GM23338 (cell line): ENCODE data around the gene FGD4. TPM values are rescaled to one million over a fixed set of nuclear protein-coding genes. Genes with fewer than 3 reads are reported as not detected.

Experiments
- ATAC-seq: fragments of 200-7000 bp; cut with Tn5 transposase; 3 replicates; pipeline ENCODE4 v1.9.1; 2020
- DNase-seq: peaks from one replicate; pipeline ENCODE4 v3.0.0-alpha.2; 2015; ENCODE audit warnings: low spot score
- H2AFZ ChIP-seq: fragments of 200-600 bp; sonication (generic); 2 replicates; pipeline ENCODE4 v1.8.0; 2016; ENCODE audit warnings: antibody characterized with exemption, mild to moderate bottlenecking, moderate library complexity
- H3F3A ChIP-seq: fragments of 200-600 bp; sonication (generic); replicated peaks from 2 replicates; pipeline ENCODE4 v1.8.0; 2017; ENCODE audit warnings: antibody characterized with exemption, mixed run types, low read depth
- H3K27ac ChIP-seq: fragments of 200-600 bp; sonication (generic); 2 replicates; pipeline ENCODE4 v1.6.1; 2016; ENCODE audit warnings: low read depth
- H3K27me3 ChIP-seq: fragments of 200-600 bp; sonication (generic); 2 replicates; pipeline ENCODE4 v1.8.0; 2016; ENCODE audit warnings: mild to moderate bottlenecking, mixed run types, moderate library complexity; ENCODE audit not compliant: insufficient read depth
- H3K36me3 ChIP-seq: fragments of 200-600 bp; sonication (generic); 2 replicates; pipeline ENCODE4 v1.8.0; 2016; ENCODE audit warnings: mild to moderate bottlenecking; ENCODE audit not compliant: insufficient read depth
- H3K4me1 ChIP-seq: fragments of 200-600 bp; sonication (generic); 2 replicates; pipeline ENCODE4 v1.8.0; 2016; ENCODE audit warnings: mild to moderate bottlenecking, moderate library complexity; ENCODE audit not compliant: insufficient read depth
- H3K4me2 ChIP-seq: fragments of 200-600 bp; sonication (generic); 2 replicates; pipeline ENCODE4 v1.7.1; 2017; ENCODE audit warnings: mixed run types
- H3K4me3 ChIP-seq: fragments of 200-600 bp; sonication (generic); 2 replicates; pipeline ENCODE4 v1.6.1; 2016; ENCODE audit warnings: mixed run types
- H3K79me2 ChIP-seq: fragments of 200-600 bp; sonication (generic); replicated peaks from 2 replicates; pipeline ENCODE4 v1.8.0; 2017; ENCODE audit warnings: mild to moderate bottlenecking; ENCODE audit not compliant: insufficient read depth
- H3K9me2 ChIP-seq: fragments of 200-600 bp; sonication (generic); 2 replicates; pipeline ENCODE4 v1.8.0; 2017; ENCODE audit not compliant: insufficient read depth
- H4K20me1 ChIP-seq: fragments of 200-600 bp; sonication (generic); replicated peaks from 2 replicates; pipeline ENCODE4 v1.8.0; 2017; ENCODE audit warnings: mild to moderate bottlenecking; ENCODE audit not compliant: insufficient read depth
- H3K27ac Mint-ChIP-seq: 2 replicates; pipeline ENCODE4 v1.8.0; 2020; ENCODE audit warnings: inconsistent platforms, mild to moderate bottlenecking, moderate library complexity, mixed read lengths
- H3K27me3 Mint-ChIP-seq: 3 replicates; pipeline ENCODE4 v1.8.0; 2022; ENCODE audit warnings: low read depth, mild to moderate bottlenecking, moderate library complexity, mixed read lengths, inconsistent platforms; ENCODE audit not compliant: insufficient read depth, poor library complexity
- H3K36me3 Mint-ChIP-seq: 3 replicates; pipeline ENCODE4 v1.8.0; 2021; ENCODE audit warnings: low read depth, mild to moderate bottlenecking, inconsistent platforms, moderate library complexity, mixed read lengths
- H3K4me1 Mint-ChIP-seq: 3 replicates; pipeline ENCODE4 v1.8.0; 2020; ENCODE audit warnings: mild to moderate bottlenecking, inconsistent platforms, mixed read lengths
- H3K4me3 Mint-ChIP-seq: 3 replicates; pipeline ENCODE4 v1.8.0; 2021; ENCODE audit warnings: moderate library complexity, mild to moderate bottlenecking, inconsistent platforms, mixed read lengths
- H3K9me3 Mint-ChIP-seq: 3 replicates; pipeline ENCODE4 v1.8.0; 2020; ENCODE audit warnings: moderate library complexity, mild to moderate bottlenecking, inconsistent platforms, mixed read lengths
- EZH2 ChIP-seq: fragments of 200-600 bp; sonication (generic); IDR thresholded peaks from one replicate; pipeline ENCODE4 v1.8.0; 2017; ENCODE audit warnings: antibody characterized with exemption, mild to moderate bottlenecking, low read depth; ENCODE audit not compliant: unreplicated experiment
- EZH2phosphoT487 ChIP-seq: fragments of 200-600 bp; sonication (generic); IDR thresholded peaks from one replicate; pipeline ENCODE4 v1.8.1; 2018; ENCODE audit warnings: antibody characterized with exemption; ENCODE audit not compliant: unreplicated experiment
- NANOG ChIP-seq: IDR thresholded peaks from 2 replicates; pipeline ENCODE4 v1.6.1; 2016; ENCODE audit warnings: antibody characterized with exemption, borderline replicate concordance
- POLR2AphosphoS5 ChIP-seq: IDR thresholded peaks from 2 replicates; pipeline ENCODE4 v1.6.1; 2016; ENCODE audit warnings: antibody characterized with exemption, low read depth
- ZNF114 ChIP-seq: fragments of 250-450 bp; sonication (Bioruptor Pico); IDR thresholded peaks from 2 replicates; pipeline ENCODE4 v1.5.0; 2020; ENCODE audit warnings: mild to moderate bottlenecking, moderate library complexity
- polyA plus RNA-seq: library from polyadenylated mRNA; unstranded; fragments of >200 nt; fragmentation: Nextera tagmentation; extraction: Ambion mirVana; gene quantifications from 2 replicates; pipeline ENCODE4 v1.2.1, GENCODE V29; 2016
- total RNA-seq: library from RNA; depleted of rRNA; stranded (reverse); fragments of >200 nt; shearing (Covaris generic); gene quantifications from 2 replicates; pipeline ENCODE4 v1.2.3, GENCODE V29; 2014
- TF ChIP-seq, protein P1 (sequence below): IDR thresholded peaks from one replicate; pipeline ENCODE4 v1.6.1; 2018; ENCODE audit warnings: antibody characterized with exemption; ENCODE audit not compliant: unreplicated experiment
- TF ChIP-seq, protein P2 (sequence below): fragments of 250-450 bp; sonication (Bioruptor Pico); IDR thresholded peaks from 2 replicates; pipeline ENCODE4 v1.5.0; 2020; ENCODE audit warnings: mild to moderate bottlenecking, moderate library complexity
- TF ChIP-seq, protein P3 (sequence below), 2 experiments: fragments of 200-600 bp in 1 of 2; sonication (generic) in 1 of 2; conservative IDR thresholded peaks; 2 replicates each; pipeline versions ENCODE4 v1.5.1 to v1.6.1; 2016 to 2017; ENCODE audit warnings: antibody characterized with exemption in 2 of 2, low read depth in 2 of 2, mild to moderate bottlenecking in 2 of 2, moderate library complexity in 1 of 2

The FGD4 gene
- total and polyA plus RNA-seq, 2 experiments from 2014 or later, result 24.3 to 54.3 TPM

DNA sequence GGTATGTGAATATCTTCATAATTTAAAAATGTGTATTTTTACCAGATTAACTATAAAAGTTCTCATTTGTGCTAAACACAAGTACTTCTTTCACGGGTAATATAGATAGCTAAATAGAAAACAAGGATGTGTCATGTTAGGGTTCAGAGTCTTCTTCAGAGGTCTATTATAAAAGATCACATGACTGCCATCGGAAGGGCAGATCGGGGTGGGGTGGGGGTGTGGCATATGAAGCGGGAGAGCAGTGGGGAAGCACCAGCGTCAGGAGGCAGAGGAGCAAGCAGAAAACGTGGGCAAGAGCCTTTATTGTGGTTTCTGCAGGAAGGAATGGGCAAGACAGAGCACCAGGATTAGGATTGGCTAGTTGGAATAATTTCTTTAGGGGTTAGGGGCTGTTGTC, 216.1 kb downstream of the FGD4 start:
- H3K4me2 ChIP-seq, result no peak overlapping the region
- no peaks in the 10 kb centered on the region for H3K27me3 ChIP-seq
- Mint-ChIP-seq H3K36me3 (peaks cover 66% of the 10 kb centered on the region), H3K4me3 (no peak overlapping the region), H3K27me3 (no peaks in the 10 kb centered on the region), H3K4me1 (0 out of 3 replicates have a peak, but pooled peaks cover 3% of the 10 kb centered on the region), H3K9me3 (no peaks in the 10 kb centered on the region), H3K27ac (no peak overlapping the region)
- H3K79me2 ChIP-seq, result no peaks in the 10 kb centered on the region; the same call in 1 of the 2 replicates
- H3F3A ChIP-seq, result peaks cover 10% of the 10 kb centered on the region; the same call in 1 of the 2 replicates
- no peak overlapping the region for H3K4me3 ChIP-seq
- TF ChIP-seq ZNF114 (CRISPR knock-in tag) (no peak), EZH2phosphoT487 (no peak)
- H2AFZ ChIP-seq, result no peak overlapping the region
- H3K27ac ChIP-seq, result 0 out of 2 replicates have a peak overlapping the region, but pooled peaks have one; percentile 66
- H3K36me3 ChIP-seq, result peaks cover 22% of the 10 kb centered on the region
- H3K9me2 ChIP-seq, result no peaks in the 10 kb centered on the region
- DNase-seq (no peak), ATAC-seq (peak; percentile 38; the same call in 2 of the 3 replicates)
- H3K4me1 ChIP-seq, result no peaks in the 10 kb centered on the region
- peaks cover 9% of the 10 kb centered on the region; the same call in 1 of the 2 replicates for H4K20me1 ChIP-seq

DNA sequence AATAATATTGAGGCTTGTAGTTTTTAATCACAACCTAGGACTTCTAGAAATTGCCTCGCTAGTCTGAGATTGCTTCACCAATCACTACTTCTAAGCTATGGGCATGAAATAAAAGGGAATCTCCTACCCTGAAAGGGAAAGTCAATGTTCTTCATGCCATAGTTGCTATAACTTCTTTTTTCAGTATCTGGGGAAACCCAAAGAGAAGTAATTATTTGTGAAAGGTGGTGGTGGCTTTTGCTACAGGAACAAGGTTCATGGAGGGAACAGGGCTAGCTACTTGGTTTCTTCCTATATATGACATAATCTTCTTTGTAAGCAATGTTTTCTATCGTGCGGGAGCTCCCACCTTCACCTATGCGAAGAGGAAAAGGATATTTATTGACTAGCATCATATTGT, 218.2 kb downstream of the FGD4 start:
- Histone ChIP-seq H3K27me3 (no peaks in the 10 kb centered on the region), H3K4me1 (no peaks in the 10 kb centered on the region), H3K9me2 (no peaks in the 10 kb centered on the region), H3K36me3 (peaks cover 15% of the 10 kb centered on the region), H3F3A (peaks cover 10% of the 10 kb centered on the region; the same call in 1 of the 2 replicates), H3K4me2 (no peak overlapping the region), H2AFZ (no peak overlapping the region), H3K27ac (no peak overlapping the region), H3K4me3 (no peak overlapping the region), H4K20me1 (peaks cover 9% of the 10 kb centered on the region), H3K79me2 (no peaks in the 10 kb centered on the region; the same call in 1 of the 2 replicates)
- DNase-seq (no peak), ATAC-seq (no peak)
- no peak overlapping the region for H3K4me3 Mint-ChIP-seq
- H3K27me3 Mint-ChIP-seq, result no peaks in the 10 kb centered on the region
- H3K9me3 Mint-ChIP-seq, result no peaks in the 10 kb centered on the region
- no peak overlapping the region for H3K27ac Mint-ChIP-seq
- H3K36me3 Mint-ChIP-seq, result peaks cover 59% of the 10 kb centered on the region
- TF ChIP-seq, protein P1, sequence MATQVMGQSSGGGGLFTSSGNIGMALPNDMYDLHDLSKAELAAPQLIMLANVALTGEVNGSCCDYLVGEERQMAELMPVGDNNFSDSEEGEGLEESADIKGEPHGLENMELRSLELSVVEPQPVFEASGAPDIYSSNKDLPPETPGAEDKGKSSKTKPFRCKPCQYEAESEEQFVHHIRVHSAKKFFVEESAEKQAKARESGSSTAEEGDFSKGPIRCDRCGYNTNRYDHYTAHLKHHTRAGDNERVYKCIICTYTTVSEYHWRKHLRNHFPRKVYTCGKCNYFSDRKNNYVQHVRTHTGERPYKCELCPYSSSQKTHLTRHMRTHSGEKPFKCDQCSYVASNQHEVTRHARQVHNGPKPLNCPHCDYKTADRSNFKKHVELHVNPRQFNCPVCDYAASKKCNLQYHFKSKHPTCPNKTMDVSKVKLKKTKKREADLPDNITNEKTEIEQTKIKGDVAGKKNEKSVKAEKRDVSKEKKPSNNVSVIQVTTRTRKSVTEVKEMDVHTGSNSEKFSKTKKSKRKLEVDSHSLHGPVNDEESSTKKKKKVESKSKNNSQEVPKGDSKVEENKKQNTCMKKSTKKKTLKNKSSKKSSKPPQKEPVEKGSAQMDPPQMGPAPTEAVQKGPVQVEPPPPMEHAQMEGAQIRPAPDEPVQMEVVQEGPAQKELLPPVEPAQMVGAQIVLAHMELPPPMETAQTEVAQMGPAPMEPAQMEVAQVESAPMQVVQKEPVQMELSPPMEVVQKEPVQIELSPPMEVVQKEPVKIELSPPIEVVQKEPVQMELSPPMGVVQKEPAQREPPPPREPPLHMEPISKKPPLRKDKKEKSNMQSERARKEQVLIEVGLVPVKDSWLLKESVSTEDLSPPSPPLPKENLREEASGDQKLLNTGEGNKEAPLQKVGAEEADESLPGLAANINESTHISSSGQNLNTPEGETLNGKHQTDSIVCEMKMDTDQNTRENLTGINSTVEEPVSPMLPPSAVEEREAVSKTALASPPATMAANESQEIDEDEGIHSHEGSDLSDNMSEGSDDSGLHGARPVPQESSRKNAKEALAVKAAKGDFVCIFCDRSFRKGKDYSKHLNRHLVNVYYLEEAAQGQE, result no peak
- TF ChIP-seq NANOG, result no peak
- TF ChIP-seq, protein P2, sequence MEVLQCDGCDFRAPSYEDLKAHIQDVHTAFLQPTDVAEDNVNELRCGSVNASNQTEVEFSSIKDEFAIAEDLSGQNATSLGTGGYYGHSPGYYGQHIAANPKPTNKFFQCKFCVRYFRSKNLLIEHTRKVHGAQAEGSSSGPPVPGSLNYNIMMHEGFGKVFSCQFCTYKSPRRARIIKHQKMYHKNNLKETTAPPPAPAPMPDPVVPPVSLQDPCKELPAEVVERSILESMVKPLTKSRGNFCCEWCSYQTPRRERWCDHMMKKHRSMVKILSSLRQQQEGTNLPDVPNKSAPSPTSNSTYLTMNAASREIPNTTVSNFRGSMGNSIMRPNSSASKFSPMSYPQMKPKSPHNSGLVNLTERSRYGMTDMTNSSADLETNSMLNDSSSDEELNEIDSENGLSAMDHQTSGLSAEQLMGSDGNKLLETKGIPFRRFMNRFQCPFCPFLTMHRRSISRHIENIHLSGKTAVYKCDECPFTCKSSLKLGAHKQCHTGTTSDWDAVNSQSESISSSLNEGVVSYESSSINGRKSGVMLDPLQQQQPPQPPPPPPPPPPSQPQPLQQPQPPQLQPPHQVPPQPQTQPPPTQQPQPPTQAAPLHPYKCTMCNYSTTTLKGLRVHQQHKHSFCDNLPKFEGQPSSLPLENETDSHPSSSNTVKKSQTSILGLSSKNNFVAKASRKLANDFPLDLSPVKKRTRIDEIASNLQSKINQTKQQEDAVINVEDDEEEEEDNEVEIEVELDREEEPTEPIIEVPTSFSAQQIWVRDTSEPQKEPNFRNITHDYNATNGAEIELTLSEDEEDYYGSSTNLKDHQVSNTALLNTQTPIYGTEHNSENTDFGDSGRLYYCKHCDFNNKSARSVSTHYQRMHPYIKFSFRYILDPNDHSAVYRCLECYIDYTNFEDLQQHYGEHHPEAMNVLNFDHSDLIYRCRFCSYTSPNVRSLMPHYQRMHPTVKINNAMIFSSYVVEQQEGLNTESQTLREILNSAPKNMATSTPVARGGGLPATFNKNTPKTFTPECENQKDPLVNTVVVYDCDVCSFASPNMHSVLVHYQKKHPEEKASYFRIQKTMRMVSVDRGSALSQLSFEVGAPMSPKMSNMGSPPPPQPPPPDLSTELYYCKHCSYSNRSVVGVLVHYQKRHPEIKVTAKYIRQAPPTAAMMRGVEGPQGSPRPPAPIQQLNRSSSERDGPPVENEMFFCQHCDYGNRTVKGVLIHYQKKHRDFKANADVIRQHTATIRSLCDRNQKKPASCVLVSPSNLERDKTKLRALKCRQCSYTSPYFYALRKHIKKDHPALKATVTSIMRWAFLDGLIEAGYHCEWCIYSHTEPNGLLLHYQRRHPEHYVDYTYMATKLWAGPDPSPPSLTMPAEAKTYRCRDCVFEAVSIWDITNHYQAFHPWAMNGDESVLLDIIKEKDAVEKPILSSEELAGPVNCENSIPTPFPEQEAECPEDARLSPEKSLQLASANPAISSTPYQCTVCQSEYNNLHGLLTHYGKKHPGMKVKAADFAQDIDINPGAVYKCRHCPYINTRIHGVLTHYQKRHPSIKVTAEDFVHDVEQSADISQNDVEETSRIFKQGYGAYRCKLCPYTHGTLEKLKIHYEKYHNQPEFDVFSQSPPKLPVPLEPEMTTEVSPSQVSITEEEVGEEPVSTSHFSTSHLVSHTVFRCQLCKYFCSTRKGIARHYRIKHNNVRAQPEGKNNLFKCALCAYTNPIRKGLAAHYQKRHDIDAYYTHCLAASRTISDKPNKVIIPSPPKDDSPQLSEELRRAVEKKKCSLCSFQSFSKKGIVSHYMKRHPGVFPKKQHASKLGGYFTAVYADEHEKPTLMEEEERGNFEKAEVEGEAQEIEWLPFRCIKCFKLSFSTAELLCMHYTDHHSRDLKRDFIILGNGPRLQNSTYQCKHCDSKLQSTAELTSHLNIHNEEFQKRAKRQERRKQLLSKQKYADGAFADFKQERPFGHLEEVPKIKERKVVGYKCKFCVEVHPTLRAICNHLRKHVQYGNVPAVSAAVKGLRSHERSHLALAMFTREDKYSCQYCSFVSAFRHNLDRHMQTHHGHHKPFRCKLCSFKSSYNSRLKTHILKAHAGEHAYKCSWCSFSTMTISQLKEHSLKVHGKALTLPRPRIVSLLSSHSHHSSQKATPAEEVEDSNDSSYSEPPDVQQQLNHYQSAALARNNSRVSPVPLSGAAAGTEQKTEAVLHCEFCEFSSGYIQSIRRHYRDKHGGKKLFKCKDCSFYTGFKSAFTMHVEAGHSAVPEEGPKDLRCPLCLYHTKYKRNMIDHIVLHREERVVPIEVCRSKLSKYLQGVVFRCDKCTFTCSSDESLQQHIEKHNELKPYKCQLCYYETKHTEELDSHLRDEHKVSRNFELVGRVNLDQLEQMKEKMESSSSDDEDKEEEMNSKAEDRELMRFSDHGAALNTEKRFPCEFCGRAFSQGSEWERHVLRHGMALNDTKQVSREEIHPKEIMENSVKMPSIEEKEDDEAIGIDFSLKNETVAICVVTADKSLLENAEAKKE (CRISPR knock-in tag), result no peak
- TF ChIP-seq ZNF114 (CRISPR knock-in tag), result no peak
- no peak for TF ChIP-seq POLR2AphosphoS5
- TF ChIP-seq EZH2, result no peak
- TF ChIP-seq, protein P3, sequence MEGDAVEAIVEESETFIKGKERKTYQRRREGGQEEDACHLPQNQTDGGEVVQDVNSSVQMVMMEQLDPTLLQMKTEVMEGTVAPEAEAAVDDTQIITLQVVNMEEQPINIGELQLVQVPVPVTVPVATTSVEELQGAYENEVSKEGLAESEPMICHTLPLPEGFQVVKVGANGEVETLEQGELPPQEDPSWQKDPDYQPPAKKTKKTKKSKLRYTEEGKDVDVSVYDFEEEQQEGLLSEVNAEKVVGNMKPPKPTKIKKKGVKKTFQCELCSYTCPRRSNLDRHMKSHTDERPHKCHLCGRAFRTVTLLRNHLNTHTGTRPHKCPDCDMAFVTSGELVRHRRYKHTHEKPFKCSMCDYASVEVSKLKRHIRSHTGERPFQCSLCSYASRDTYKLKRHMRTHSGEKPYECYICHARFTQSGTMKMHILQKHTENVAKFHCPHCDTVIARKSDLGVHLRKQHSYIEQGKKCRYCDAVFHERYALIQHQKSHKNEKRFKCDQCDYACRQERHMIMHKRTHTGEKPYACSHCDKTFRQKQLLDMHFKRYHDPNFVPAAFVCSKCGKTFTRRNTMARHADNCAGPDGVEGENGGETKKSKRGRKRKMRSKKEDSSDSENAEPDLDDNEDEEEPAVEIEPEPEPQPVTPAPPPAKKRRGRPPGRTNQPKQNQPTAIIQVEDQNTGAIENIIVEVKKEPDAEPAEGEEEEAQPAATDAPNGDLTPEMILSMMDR (conservative IDR thresholded peaks at IDR 0.05; ENCODE audit: low read depth in 2 of 2), result no peak
- 0 out of 3 replicates have a peak, but pooled peaks cover 3% of the 10 kb centered on the region for H3K4me1 Mint-ChIP-seq
